SK-N-MC (cell line): ENCODE data around the gene SLC25A6.

Experiments
- EZH2 ChIP-seq: fragments of 200-600 bp; sonication (generic); IDR thresholded peaks from one replicate; pipeline ENCODE4 v1.6.1; 2017; ENCODE audit warnings: antibody characterized with exemption
- POLR2AphosphoS5 ChIP-seq: IDR thresholded peaks from 2 replicates; pipeline ENCODE4 v1.6.1; 2012; ENCODE audit warnings: mild to moderate bottlenecking, low read depth, low read length, borderline replicate concordance

GRCh38 chrX:1358793-1359476 lies 33.0 kb downstream of the SLC25A6 start:
- TF ChIP-seq POLR2AphosphoS5 (no peak), EZH2 (no peak)
